ENCODE results near the gene SH2D5.

DNA sequence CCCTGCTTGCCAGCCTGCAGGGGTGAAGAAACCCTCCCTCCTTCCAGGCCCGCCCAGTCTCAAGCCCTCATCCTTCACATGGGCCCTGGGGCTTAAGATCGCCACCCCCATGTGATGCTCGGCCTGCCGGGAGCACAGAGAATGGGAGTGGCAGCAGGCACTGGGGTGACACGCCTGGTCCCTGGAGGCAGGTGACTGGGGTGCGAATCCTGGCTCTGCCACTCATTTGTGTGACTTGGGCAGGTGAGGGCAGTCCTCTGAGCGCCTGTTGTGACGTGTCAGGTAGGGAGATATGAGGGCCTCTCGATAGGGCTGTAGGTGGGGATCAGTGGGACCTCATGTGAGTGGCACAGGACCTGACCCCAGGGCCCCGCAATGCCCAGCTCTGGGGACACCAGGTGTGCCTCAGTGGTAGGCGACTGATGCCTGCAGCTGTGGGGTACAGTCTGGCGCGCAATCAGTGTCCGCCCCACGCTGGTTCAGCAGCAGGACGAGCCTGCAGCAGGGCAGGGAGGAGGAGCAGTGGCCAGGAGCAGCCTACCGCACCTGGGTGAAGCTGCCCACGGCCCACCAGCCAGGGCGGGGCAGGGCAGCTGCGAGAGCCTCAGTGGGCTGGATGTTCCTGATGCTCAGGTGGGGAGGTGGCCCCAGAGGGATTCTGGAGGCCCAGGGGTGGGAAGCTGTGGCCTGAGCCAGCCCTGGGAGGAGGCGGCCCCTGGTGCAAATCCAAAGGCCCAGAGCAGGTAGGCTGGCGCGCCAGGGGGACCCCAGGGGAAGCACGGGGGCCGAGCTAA is 6.2 kb downstream of the SH2D5 start:
- no peak for TF ChIP-seq TAF1 (IDR thresholded peaks at IDR 0.05; ENCODE audit: low read depth)
- no peak for TF ChIP-seq FOXM1 (IDR thresholded peaks at IDR 0.05; ENCODE audit: borderline replicate concordance, low read depth)
- TF ChIP-seq CEBPB (IDR thresholded peaks at IDR 0.05) = no peak
- no peak for TF ChIP-seq RAD21 (IDR thresholded peaks at IDR 0.05; ENCODE audit: low read depth)
- TF ChIP-seq, protein P1, sequence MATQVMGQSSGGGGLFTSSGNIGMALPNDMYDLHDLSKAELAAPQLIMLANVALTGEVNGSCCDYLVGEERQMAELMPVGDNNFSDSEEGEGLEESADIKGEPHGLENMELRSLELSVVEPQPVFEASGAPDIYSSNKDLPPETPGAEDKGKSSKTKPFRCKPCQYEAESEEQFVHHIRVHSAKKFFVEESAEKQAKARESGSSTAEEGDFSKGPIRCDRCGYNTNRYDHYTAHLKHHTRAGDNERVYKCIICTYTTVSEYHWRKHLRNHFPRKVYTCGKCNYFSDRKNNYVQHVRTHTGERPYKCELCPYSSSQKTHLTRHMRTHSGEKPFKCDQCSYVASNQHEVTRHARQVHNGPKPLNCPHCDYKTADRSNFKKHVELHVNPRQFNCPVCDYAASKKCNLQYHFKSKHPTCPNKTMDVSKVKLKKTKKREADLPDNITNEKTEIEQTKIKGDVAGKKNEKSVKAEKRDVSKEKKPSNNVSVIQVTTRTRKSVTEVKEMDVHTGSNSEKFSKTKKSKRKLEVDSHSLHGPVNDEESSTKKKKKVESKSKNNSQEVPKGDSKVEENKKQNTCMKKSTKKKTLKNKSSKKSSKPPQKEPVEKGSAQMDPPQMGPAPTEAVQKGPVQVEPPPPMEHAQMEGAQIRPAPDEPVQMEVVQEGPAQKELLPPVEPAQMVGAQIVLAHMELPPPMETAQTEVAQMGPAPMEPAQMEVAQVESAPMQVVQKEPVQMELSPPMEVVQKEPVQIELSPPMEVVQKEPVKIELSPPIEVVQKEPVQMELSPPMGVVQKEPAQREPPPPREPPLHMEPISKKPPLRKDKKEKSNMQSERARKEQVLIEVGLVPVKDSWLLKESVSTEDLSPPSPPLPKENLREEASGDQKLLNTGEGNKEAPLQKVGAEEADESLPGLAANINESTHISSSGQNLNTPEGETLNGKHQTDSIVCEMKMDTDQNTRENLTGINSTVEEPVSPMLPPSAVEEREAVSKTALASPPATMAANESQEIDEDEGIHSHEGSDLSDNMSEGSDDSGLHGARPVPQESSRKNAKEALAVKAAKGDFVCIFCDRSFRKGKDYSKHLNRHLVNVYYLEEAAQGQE (IDR thresholded peaks at IDR 0.05; ENCODE audit: low read depth) = no peak
- no peak for TF ChIP-seq CREB1 (IDR thresholded peaks at IDR 0.05; ENCODE audit: low read depth)
- no peak for TF ChIP-seq EP300 (IDR thresholded peaks at IDR 0.05; ENCODE audit: borderline replicate concordance)
- TF ChIP-seq, protein P2, sequence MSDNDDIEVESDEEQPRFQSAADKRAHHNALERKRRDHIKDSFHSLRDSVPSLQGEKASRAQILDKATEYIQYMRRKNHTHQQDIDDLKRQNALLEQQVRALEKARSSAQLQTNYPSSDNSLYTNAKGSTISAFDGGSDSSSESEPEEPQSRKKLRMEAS (IDR thresholded peaks at IDR 0.05) = no peak

Measured in Ishikawa (cell line).